ENCODE results near the gene PROSER2.

- no peak for TF ChIP-seq YY1 (IDR thresholded peaks at IDR 0.05; ENCODE audit: insufficient read depth, insufficient read length)
- no peak for TF ChIP-seq ZNF274 (IDR thresholded peaks at IDR 0.05; ENCODE audit: low read depth, low read length)
Measured at GRCh38 chr10:11831520-11831951, 8.4 kb downstream of the PROSER2 start.
